Measurements from ENCODE around the gene PRAMEF33. TPM values are rescaled to one million over a fixed set of nuclear protein-coding genes. Genes with fewer than 3 reads are reported as not detected.
"Not testable (repeated sequence)": the region's sequence is repeated elsewhere in the genome, so short reads cannot be mapped to it uniquely, and the experiment has no call there.

Gene PRAMEF33
- total RNA-seq, result not detected
- polyA plus RNA-seq (2013, experiment 1 of 2), result not detected
- polyA plus RNA-seq (2013, experiment 2 of 2), result not detected
- long read RNA-seq, experiment 1, result 0 reads
- long read RNA-seq, experiment 2, result 0 reads
- long read RNA-seq, experiment 3, result 0 reads
- long read RNA-seq, experiment 4, result 0 reads

DNA sequence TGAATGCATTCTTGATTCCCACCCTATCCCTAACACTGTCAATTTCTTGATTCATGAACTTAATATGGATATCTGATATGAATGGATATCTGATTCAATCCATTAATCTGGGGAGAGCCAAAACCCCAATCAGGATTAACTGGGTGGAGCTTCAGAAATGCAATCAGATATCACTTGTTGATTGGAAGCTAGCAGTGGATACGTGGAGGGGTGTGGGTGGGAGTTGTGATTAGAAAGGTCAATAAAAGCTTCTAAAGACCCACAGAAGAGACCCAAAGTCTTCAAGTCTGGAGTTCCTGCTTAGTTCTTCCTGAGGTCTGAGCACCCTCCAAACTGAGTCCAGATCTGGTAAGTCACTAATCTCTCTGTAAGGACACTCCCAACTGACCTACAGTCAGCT, at the start of gene PRAMEF33:
Gene PRAMEF33, plus strand, starts transcription at position 301 of the 400 bp plus-strand sequence. CDS start 2,416 bp downstream, outside the sequence.
- H3K4me1 ChIP-seq (ENCODE audit: control insufficient read depth, insufficient read depth, low read length); H3K27me3 ChIP-seq (ENCODE audit: control insufficient read depth, insufficient read depth, low read length, poor library complexity, severe bottlenecking); H3K27ac ChIP-seq (ENCODE audit: low read depth, low read length); H3K9ac ChIP-seq (ENCODE audit: extremely low read depth, low read length, poor library complexity, severe bottlenecking); H3K4me1 Mint-ChIP-seq; H3K9me3 Mint-ChIP-seq; H3K27me3 Mint-ChIP-seq (ENCODE audit: insufficient read depth); H3K4me3 Mint-ChIP-seq; H3K9me3 ChIP-seq (ENCODE audit: control insufficient read depth, low read length); H3K36me3 ChIP-seq (ENCODE audit: control insufficient read depth, insufficient read depth, low read length); DNase-seq; H3K36me3 Mint-ChIP-seq (ENCODE audit: low read depth); H3K4me3 ChIP-seq (ENCODE audit: low read length); H3K27ac Mint-ChIP-seq: not testable (repeated sequence)
- WGBS, 2 experiments (ENCODE audit: insufficient coverage in 1 of 2, insufficient read length in 1 of 2), result no CpG with 5 or more reads among the region's 1 CpG

- not testable (repeated sequence) for H3K36me3 Mint-ChIP-seq (ENCODE audit: low read depth); H3K27ac Mint-ChIP-seq; H3K27ac ChIP-seq (ENCODE audit: low read depth, low read length); H3K27me3 ChIP-seq (ENCODE audit: control insufficient read depth, insufficient read depth, low read length, poor library complexity, severe bottlenecking); H3K4me1 Mint-ChIP-seq; H3K4me3 ChIP-seq (ENCODE audit: low read length); H3K4me1 ChIP-seq (ENCODE audit: control insufficient read depth, insufficient read depth, low read length); DNase-seq; H3K9me3 ChIP-seq (ENCODE audit: control insufficient read depth, low read length); H3K36me3 ChIP-seq (ENCODE audit: control insufficient read depth, insufficient read depth, low read length); H3K9me3 Mint-ChIP-seq; H3K27me3 Mint-ChIP-seq (ENCODE audit: insufficient read depth); H3K9ac ChIP-seq (ENCODE audit: extremely low read depth, low read length, poor library complexity, severe bottlenecking); H3K4me3 Mint-ChIP-seq
- no CpG with 5 or more reads among the region's 5 CpGs for WGBS, 2 experiments (ENCODE audit: insufficient coverage in 1 of 2, insufficient read length in 1 of 2)
Measured at GRCh38 chr1:13253898-13254297, 49.4 kb upstream of the PRAMEF33 start, which contains the start of gene PRAMEF5. TSS of gene PRAMEF5 (plus strand) at chr1:13254198. CDS start at chr1:13259269, 5,071 bp downstream.

GRCh38 chr1:13265124-13265523, 38.2 kb upstream of the PRAMEF33 start:
- peaks cover 12% of the 10 kb centered on the region for H3K9me3 Mint-ChIP-seq
- not testable (repeated sequence) for H3K4me1 Mint-ChIP-seq; H3K9ac ChIP-seq (ENCODE audit: extremely low read depth, low read length, poor library complexity, severe bottlenecking); H3K27ac Mint-ChIP-seq; H3K27me3 ChIP-seq (ENCODE audit: control insufficient read depth, insufficient read depth, low read length, poor library complexity, severe bottlenecking); H3K4me3 Mint-ChIP-seq; H3K27ac ChIP-seq (ENCODE audit: low read depth, low read length); H3K36me3 ChIP-seq (ENCODE audit: control insufficient read depth, insufficient read depth, low read length); H3K4me3 ChIP-seq (ENCODE audit: low read length); H3K9me3 ChIP-seq (ENCODE audit: control insufficient read depth, low read length); H3K4me1 ChIP-seq (ENCODE audit: control insufficient read depth, insufficient read depth, low read length); H3K27me3 Mint-ChIP-seq (ENCODE audit: insufficient read depth); H3K36me3 Mint-ChIP-seq (ENCODE audit: low read depth); DNase-seq
- WGBS, 2 experiments (ENCODE audit: insufficient coverage in 1 of 2, insufficient read length in 1 of 2), result 100% methylated on average over 2 of the region's 3 CpGs; no CpG with 5 or more reads in 1 of the 2 experiments

DNA sequence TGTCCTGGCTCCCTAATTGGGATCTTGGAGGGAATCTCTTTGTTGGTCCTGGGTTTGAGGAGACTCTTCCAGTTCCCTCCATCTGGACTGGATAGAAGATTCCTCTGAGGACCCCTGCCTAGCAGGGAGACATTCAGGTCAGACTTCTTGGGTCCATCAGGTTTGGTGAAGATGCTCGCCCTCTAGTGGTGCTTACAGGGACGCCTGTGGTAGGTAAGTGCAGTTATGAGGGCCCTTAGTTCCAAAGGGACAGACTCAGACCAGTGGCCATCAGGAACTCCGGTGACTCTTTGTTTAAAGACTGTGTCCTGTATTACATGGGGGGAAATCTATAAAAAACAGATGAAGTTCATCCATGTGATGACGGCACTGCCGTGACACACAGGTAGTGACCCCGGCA, 26.3 kb upstream of the PRAMEF33 start:
- not testable (repeated sequence) for H3K27me3 ChIP-seq (ENCODE audit: control insufficient read depth, insufficient read depth, low read length, poor library complexity, severe bottlenecking); H3K9me3 ChIP-seq (ENCODE audit: control insufficient read depth, low read length); H3K4me3 Mint-ChIP-seq; H3K27me3 Mint-ChIP-seq (ENCODE audit: insufficient read depth); H3K9me3 Mint-ChIP-seq; H3K36me3 ChIP-seq (ENCODE audit: control insufficient read depth, insufficient read depth, low read length); H3K27ac ChIP-seq (ENCODE audit: low read depth, low read length); H3K27ac Mint-ChIP-seq; H3K4me3 ChIP-seq (ENCODE audit: low read length); H3K9ac ChIP-seq (ENCODE audit: extremely low read depth, low read length, poor library complexity, severe bottlenecking); H3K4me1 Mint-ChIP-seq; H3K4me1 ChIP-seq (ENCODE audit: control insufficient read depth, insufficient read depth, low read length); H3K36me3 Mint-ChIP-seq (ENCODE audit: low read depth)
- DNase-seq, result peak; percentile 17
- TF ChIP-seq, protein P1, sequence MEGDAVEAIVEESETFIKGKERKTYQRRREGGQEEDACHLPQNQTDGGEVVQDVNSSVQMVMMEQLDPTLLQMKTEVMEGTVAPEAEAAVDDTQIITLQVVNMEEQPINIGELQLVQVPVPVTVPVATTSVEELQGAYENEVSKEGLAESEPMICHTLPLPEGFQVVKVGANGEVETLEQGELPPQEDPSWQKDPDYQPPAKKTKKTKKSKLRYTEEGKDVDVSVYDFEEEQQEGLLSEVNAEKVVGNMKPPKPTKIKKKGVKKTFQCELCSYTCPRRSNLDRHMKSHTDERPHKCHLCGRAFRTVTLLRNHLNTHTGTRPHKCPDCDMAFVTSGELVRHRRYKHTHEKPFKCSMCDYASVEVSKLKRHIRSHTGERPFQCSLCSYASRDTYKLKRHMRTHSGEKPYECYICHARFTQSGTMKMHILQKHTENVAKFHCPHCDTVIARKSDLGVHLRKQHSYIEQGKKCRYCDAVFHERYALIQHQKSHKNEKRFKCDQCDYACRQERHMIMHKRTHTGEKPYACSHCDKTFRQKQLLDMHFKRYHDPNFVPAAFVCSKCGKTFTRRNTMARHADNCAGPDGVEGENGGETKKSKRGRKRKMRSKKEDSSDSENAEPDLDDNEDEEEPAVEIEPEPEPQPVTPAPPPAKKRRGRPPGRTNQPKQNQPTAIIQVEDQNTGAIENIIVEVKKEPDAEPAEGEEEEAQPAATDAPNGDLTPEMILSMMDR (conservative IDR thresholded peaks at IDR 0.05), result peak; percentile 30
- WGBS, 2 experiments (ENCODE audit: insufficient coverage in 1 of 2, insufficient read length in 1 of 2), result no CpG with 5 or more reads among the region's 6 CpGs

DNA sequence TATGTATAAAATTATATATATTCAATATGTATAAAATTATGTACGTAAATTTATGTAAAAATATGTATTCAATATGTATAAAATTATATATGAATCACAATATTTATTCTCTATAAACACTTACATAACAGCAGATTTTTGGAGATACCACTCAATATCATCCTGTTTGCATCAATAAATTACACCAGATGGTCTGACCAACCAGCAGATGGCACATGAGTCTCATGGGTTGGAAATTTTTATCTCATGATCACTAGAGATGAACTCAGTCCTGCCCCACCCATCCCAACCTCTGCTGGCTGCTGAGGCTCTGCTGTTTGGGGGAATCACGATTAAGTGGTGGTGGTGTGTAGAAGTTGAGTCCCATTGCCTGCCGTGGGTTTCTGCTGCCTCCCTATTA, 23.7 kb upstream of the PRAMEF33 start:
- H3K27me3 ChIP-seq (ENCODE audit: control insufficient read depth, insufficient read depth, low read length, poor library complexity, severe bottlenecking); H3K4me1 ChIP-seq (ENCODE audit: control insufficient read depth, insufficient read depth, low read length); H3K9ac ChIP-seq (ENCODE audit: extremely low read depth, low read length, poor library complexity, severe bottlenecking); H3K4me3 ChIP-seq (ENCODE audit: low read length); H3K27ac Mint-ChIP-seq; H3K4me1 Mint-ChIP-seq; H3K36me3 Mint-ChIP-seq (ENCODE audit: low read depth); H3K9me3 Mint-ChIP-seq; H3K4me3 Mint-ChIP-seq; H3K27me3 Mint-ChIP-seq (ENCODE audit: insufficient read depth); H3K36me3 ChIP-seq (ENCODE audit: control insufficient read depth, insufficient read depth, low read length); H3K27ac ChIP-seq (ENCODE audit: low read depth, low read length); H3K9me3 ChIP-seq (ENCODE audit: control insufficient read depth, low read length); DNase-seq: not testable (repeated sequence)
- 75% methylated on average over 2 of the region's 3 CpGs; no CpG with 5 or more reads in 1 of the 2 experiments for WGBS, 2 experiments (ENCODE audit: insufficient coverage in 1 of 2, insufficient read length in 1 of 2)

- H3K27me3 Mint-ChIP-seq (ENCODE audit: insufficient read depth); DNase-seq; H3K27me3 ChIP-seq (ENCODE audit: control insufficient read depth, insufficient read depth, low read length, poor library complexity, severe bottlenecking); H3K4me3 Mint-ChIP-seq; H3K4me3 ChIP-seq (ENCODE audit: low read length); H3K4me1 ChIP-seq (ENCODE audit: control insufficient read depth, insufficient read depth, low read length); H3K27ac Mint-ChIP-seq; H3K9ac ChIP-seq (ENCODE audit: extremely low read depth, low read length, poor library complexity, severe bottlenecking); H3K36me3 ChIP-seq (ENCODE audit: control insufficient read depth, insufficient read depth, low read length); H3K9me3 ChIP-seq (ENCODE audit: control insufficient read depth, low read length); H3K4me1 Mint-ChIP-seq; H3K27ac ChIP-seq (ENCODE audit: low read depth, low read length); H3K9me3 Mint-ChIP-seq; H3K36me3 Mint-ChIP-seq (ENCODE audit: low read depth): not testable (repeated sequence)
- no CpG with 5 or more reads among the region's 1 CpG for WGBS, 2 experiments (ENCODE audit: insufficient coverage in 1 of 2, insufficient read length in 1 of 2)
Measured at GRCh38 chr1:13285037-13285436, 18.3 kb upstream of the PRAMEF33 start, which contains the start of gene PRAMEF8. TSS of gene PRAMEF8 (minus strand) at chr1:13285137. CDS start at chr1:13284091, 1,046 bp downstream.

Measured in endodermal cell (in vitro differentiated cells).